Measurements from ENCODE around the gene VMP1. TPM values are rescaled to one million over a fixed set of nuclear protein-coding genes. Genes with fewer than 3 reads are reported as not detected.
A peak's percentile ranks its signal among the peaks of the same experiment; 100 is the strongest.
"Not testable (repeated sequence)": the region's sequence is repeated elsewhere in the genome, so short reads cannot be mapped to it uniquely, and the experiment has no call there.

Gene VMP1
- total and polyA plus RNA-seq, 9 donors, result 45.2 to 65.2 (median 52.0) TPM

DNA sequence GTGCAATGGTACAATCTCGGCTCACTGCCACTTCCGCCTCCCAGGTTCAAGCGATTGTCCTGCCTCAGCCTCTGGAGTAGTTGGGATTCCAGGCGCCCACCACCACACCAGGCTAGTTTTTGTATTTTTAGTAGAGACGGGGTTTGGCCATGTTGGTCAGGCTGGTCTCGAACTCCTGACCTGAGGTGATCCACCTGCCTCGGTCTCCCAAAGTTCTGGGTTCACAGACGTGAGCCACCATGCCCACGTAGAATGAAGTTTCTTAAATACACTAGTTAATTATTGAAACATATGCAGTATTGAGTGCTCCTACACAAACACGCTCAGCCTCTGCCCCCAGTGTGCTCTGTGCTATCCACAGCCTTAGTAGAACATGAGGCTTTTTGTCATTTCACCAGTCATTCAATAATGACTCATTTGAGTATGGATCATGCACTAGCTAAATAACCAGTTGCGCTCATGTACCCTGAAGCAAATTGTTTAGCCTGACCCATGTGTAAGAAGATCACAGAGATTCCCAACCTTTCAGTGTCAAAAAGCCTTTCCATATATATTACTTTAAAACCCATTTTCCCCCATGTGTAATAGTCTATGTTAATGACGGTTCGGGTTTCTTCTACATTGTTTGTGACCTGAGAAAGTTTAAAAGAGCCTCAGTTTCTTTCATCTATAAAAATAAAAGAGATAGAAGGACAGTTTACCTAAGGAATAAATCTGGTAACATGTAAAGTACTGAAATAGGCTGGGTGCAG is 135.6 kb downstream of the VMP1 start:
- Histone ChIP-seq H3K36me3 (ENCODE audit: control insufficient read depth, insufficient read depth, low read length) (peaks cover 4% of the 10 kb centered on the region), H3K27ac (ENCODE audit: low read length) (no peak overlapping the region), H3K4me1 (ENCODE audit: control insufficient read depth, insufficient read depth, low read length) (peaks cover 25% of the 10 kb centered on the region), H3K4me3 (ENCODE audit: low read length) (no peak overlapping the region), H3K27me3 (ENCODE audit: control insufficient read depth, insufficient read depth, low read length) (no peaks in the 10 kb centered on the region), H3K9me3 (replicated peaks; ENCODE audit: control insufficient read depth, low read depth, low read length) (no peaks in the 10 kb centered on the region)
- WGBS (ENCODE audit: insufficient coverage), result 73% methylated on average over 3 of the region's 13 CpGs
- DNase-seq, result no peak

- DNase-seq, result no peak
- Histone ChIP-seq H3K36me3 (ENCODE audit: control insufficient read depth, insufficient read depth, low read length) (peaks cover under 1% of the 10 kb centered on the region), H3K9me3 (replicated peaks; ENCODE audit: control insufficient read depth, low read depth, low read length) (no peaks in the 10 kb centered on the region), H3K27ac (ENCODE audit: low read length) (peak overlapping the region; percentile 91), H3K4me3 (ENCODE audit: low read length) (no peak overlapping the region), H3K4me1 (ENCODE audit: control insufficient read depth, insufficient read depth, low read length) (peaks cover 25% of the 10 kb centered on the region), H3K27me3 (ENCODE audit: control insufficient read depth, insufficient read depth, low read length) (no peaks in the 10 kb centered on the region)
- WGBS (ENCODE audit: insufficient coverage), result 100% methylated on average over 1 of the region's 3 CpGs
These were observed 137.6 kb downstream of the VMP1 start for GRCh38 chr17:59844884-59845594.

DNA sequence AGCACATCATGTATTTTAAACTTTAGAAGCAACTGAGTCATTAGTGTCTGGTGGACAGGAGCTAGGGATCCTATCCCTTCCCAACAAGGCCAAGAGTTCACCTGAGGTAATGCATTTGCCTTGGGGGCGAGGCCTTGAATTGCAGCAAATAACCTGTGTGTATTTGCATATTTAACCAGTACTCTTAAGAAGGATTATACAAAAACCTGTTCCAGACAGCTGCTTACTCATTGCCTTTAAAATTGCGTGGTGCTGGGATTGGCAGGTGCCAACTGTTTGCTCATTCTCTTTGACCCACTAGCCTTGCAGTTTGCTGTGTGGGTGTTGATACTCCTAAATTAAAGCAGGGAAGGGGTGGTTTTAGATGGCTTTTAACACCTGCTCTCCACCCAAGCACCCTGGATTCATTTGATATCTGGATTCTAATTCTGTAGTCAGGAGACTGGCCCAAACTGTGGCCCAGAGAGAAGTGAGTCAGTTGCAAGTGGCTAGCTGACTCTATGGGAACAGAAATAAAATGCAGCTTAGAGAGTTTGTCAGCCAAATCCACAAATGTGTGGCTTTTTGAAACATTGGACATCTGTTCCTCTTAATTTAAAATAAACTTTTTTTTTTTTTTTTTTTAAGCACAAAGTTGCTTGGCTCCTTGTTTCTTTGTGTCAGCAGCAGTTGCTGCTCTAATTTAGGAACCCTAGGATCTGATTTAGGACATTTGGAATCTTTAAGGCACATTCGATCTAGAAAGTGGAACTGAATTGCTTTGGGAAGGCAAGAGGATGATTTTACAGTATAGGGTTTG is 138.3 kb downstream of the VMP1 start:
- Histone ChIP-seq H3K9me3 (replicated peaks; ENCODE audit: control insufficient read depth, low read depth, low read length) (no peaks in the 10 kb centered on the region), H3K4me3 (ENCODE audit: low read length) (no peak overlapping the region), H3K27ac (ENCODE audit: low read length) (peak overlapping the region; percentile 91), H3K27me3 (ENCODE audit: control insufficient read depth, insufficient read depth, low read length) (no peaks in the 10 kb centered on the region), H3K4me1 (ENCODE audit: control insufficient read depth, insufficient read depth, low read length) (peaks cover 25% of the 10 kb centered on the region), H3K36me3 (ENCODE audit: control insufficient read depth, insufficient read depth, low read length) (no peaks in the 10 kb centered on the region)
- DNase-seq, result peak; percentile 86
- WGBS (ENCODE audit: insufficient coverage), result no CpG with 5 or more reads among the region's 3 CpGs

- DNase-seq, result peak; percentile 92
- Histone ChIP-seq H3K4me1 (ENCODE audit: control insufficient read depth, insufficient read depth, low read length) (peaks cover 29% of the 10 kb centered on the region), H3K27me3 (ENCODE audit: control insufficient read depth, insufficient read depth, low read length) (no peaks in the 10 kb centered on the region), H3K4me3 (ENCODE audit: low read length) (no peak overlapping the region), H3K36me3 (ENCODE audit: control insufficient read depth, insufficient read depth, low read length) (no peaks in the 10 kb centered on the region), H3K9me3 (replicated peaks; ENCODE audit: control insufficient read depth, low read depth, low read length) (no peaks in the 10 kb centered on the region), H3K27ac (ENCODE audit: low read length) (peak overlapping the region; percentile 91)
- 3% methylated on average over 7 of the region's 7 CpGs for WGBS (ENCODE audit: insufficient coverage)
These were observed 139.1 kb downstream of the VMP1 start for GRCh38 chr17:59846394-59847165.

DNA sequence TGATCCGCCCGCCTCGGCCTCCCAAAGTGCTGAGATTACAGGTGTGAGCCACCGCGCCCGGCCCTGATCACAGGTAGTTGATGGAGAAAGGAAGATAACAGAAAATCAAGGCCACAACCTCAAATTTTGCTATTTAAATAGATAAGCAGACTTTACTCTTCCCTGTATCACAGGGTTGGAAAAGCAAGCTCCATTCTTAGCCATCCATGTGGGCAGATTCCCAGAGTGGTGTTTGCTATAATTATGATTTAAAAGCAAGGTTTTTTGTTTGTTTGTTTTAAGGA is 140.9 kb downstream of the VMP1 start:
- Histone ChIP-seq H3K27ac (ENCODE audit: low read length) (no peak overlapping the region), H3K36me3 (ENCODE audit: control insufficient read depth, insufficient read depth, low read length) (no peaks in the 10 kb centered on the region), H3K9me3 (replicated peaks; ENCODE audit: control insufficient read depth, low read depth, low read length) (no peaks in the 10 kb centered on the region), H3K27me3 (ENCODE audit: control insufficient read depth, insufficient read depth, low read length) (no peaks in the 10 kb centered on the region), H3K4me3 (ENCODE audit: low read length) (no peak overlapping the region), H3K4me1 (ENCODE audit: control insufficient read depth, insufficient read depth, low read length) (peaks cover 35% of the 10 kb centered on the region)
- no peak for DNase-seq
- WGBS (ENCODE audit: insufficient coverage), result no CpG with 5 or more reads among the region's 6 CpGs

- Histone ChIP-seq H3K4me1 (ENCODE audit: control insufficient read depth, insufficient read depth, low read length) (peaks cover 35% of the 10 kb centered on the region), H3K36me3 (ENCODE audit: control insufficient read depth, insufficient read depth, low read length) (no peaks in the 10 kb centered on the region), H3K9me3 (replicated peaks; ENCODE audit: control insufficient read depth, low read depth, low read length) (no peaks in the 10 kb centered on the region), H3K27ac (ENCODE audit: low read length) (no peak overlapping the region), H3K27me3 (ENCODE audit: control insufficient read depth, insufficient read depth, low read length) (no peaks in the 10 kb centered on the region), H3K4me3 (ENCODE audit: low read length) (no peak overlapping the region)
- WGBS (ENCODE audit: insufficient coverage), result 65% methylated on average over 3 of the region's 7 CpGs
- no peak for DNase-seq
These were observed 141.3 kb downstream of the VMP1 start for GRCh38 chr17:59848778-59849177.

DNA sequence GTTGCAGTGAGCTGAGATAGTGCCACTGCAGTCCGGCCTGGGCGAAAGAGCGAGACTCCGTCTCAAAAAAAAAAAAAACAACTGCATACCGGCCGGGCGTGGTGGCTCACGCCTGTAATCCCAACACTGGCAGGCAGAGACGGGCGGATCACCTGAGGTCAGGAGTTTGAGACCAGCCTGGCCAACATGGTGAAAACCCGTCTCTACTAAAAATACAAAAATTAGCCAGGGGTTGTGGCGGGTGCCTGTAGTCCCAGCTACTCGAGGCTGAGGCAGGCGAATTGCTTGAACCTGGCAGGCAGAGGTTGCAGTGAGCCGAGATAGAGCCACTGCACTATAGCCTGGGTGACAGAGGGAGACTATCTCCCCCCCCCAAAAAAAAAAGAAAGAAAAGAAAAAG is 142.9 kb downstream of the VMP1 start:
- not testable (repeated sequence) for H3K36me3 ChIP-seq (ENCODE audit: control insufficient read depth, insufficient read depth, low read length); DNase-seq; H3K4me3 ChIP-seq (ENCODE audit: low read length); H3K27me3 ChIP-seq (ENCODE audit: control insufficient read depth, insufficient read depth, low read length); H3K9me3 ChIP-seq (replicated peaks; ENCODE audit: control insufficient read depth, low read depth, low read length); H3K27ac ChIP-seq (ENCODE audit: low read length)
- H3K4me1 ChIP-seq (ENCODE audit: control insufficient read depth, insufficient read depth, low read length), result peaks cover 31% of the 10 kb centered on the region
- WGBS (ENCODE audit: insufficient coverage), result 81% methylated on average over 6 of the region's 15 CpGs

DNA sequence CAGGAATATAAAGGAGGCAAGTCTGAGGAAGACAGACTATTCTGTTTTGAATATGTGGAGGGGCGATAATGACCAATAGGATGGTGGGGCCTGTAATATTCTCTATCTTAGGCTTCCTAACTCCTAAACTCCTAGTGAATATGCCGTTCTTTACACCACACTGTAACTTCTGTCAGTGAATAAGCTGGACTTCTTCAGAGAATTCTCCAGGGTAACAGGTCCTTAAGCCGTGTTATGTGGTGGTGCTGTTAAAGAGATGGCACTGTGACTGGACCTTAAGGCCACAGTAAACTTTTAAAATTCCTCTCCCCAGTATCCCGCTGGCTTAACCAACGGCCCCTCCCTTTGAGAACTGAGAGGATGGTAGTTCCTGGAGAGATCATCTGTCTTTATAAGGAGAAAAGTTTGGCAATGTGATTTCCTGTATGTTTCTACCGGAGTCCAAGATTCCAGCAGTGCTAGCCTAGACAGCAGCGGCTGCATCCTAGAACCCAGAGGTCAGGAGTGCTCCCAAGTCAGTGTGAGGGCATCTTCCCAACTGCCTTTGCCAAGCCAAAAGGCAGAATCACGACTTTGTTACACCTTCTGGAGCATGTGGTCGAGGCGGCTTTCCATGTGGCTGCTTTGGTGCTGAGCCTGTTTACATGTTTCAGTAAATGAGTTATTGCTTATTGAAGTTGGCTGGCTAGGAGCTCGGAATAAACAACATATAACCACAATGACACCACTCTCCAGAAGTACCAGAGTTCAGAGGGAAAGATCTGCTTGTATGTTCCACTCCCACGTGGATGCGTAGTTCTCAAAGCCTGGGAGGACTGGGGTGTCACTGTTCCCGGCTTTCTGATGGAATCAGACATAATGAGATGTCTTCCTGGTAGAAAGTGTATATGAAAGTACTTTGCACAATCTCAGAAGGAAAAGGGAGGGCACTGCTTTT is 144.3 kb downstream of the VMP1 start:
- no peaks in the 10 kb centered on the region for H3K27me3 ChIP-seq (ENCODE audit: control insufficient read depth, insufficient read depth, low read length)
- DNase-seq, result peak; percentile 63
- H3K4me3 ChIP-seq (ENCODE audit: low read length), result no peak overlapping the region
- 28% methylated on average over 3 of the region's 14 CpGs for WGBS (ENCODE audit: insufficient coverage)
- no peaks in the 10 kb centered on the region for H3K9me3 ChIP-seq (replicated peaks; ENCODE audit: control insufficient read depth, low read depth, low read length)
- no peaks in the 10 kb centered on the region for H3K36me3 ChIP-seq (ENCODE audit: control insufficient read depth, insufficient read depth, low read length)
- peak overlapping the region; percentile 69 for H3K27ac ChIP-seq (ENCODE audit: low read length)
- peaks cover 18% of the 10 kb centered on the region for H3K4me1 ChIP-seq (ENCODE audit: control insufficient read depth, insufficient read depth, low read length)

DNA sequence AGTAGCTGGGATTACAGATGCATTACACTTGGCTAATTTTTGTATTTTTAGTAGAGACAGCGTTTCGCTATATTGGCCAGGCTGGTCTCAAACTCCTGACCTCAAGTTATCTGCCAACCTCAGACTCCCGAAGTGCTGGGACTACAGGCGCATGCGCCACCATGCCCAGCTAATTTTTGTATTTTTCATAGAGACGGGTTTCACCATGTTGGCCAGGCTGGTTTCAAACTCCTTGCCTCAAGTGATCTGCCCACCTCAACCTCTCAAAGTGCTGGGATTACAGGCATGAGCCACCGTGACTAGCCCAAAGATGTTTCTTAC is 145.4 kb downstream of the VMP1 start:
- H3K4me1 ChIP-seq (ENCODE audit: control insufficient read depth, insufficient read depth, low read length), result peaks cover 11% of the 10 kb centered on the region
- not testable (repeated sequence) for H3K9me3 ChIP-seq (replicated peaks; ENCODE audit: control insufficient read depth, low read depth, low read length); H3K27ac ChIP-seq (ENCODE audit: low read length); H3K4me3 ChIP-seq (ENCODE audit: low read length); H3K27me3 ChIP-seq (ENCODE audit: control insufficient read depth, insufficient read depth, low read length); H3K36me3 ChIP-seq (ENCODE audit: control insufficient read depth, insufficient read depth, low read length); DNase-seq
- WGBS (ENCODE audit: insufficient coverage), result 97% methylated on average over 5 of the region's 7 CpGs

Measured in muscle of leg (tissue), 11 donors.